OCI-LY7 (cell line): ENCODE results near the gene STXBP5. TPM values are rescaled to one million over a fixed set of nuclear protein-coding genes. Genes with fewer than 3 reads are reported as not detected.

Experiments used
- BruUV-seq: library from RNA; stranded (reverse); fragments of 400-500 nt; replicated peaks from 2 replicates; lab custom pipeline; 2021; lab: Mats Ljungman, UMichigan
- CTCF ChIA-PET: fragments of 300-600 bp; sonication (Branson Sonifier 250); formaldehyde crosslinking; loops from one replicate; lab custom pipeline; 2022; ENCODE audit warnings: antibody characterized with exemption; ENCODE audit not compliant: unreplicated experiment; lab: Charles Lee
- POLR2A ChIA-PET: fragments of 300-600 bp; sonication (Branson Sonifier 250); formaldehyde crosslinking; loops from one replicate; lab custom pipeline; 2022; ENCODE audit warnings: antibody characterized with exemption; lab: Charles Lee
- DNase-seq: peaks from one replicate; pipeline ENCODE4 v3.0.0-alpha.2; 2015; ENCODE audit warnings: low spot score
- H2AFZ ChIP-seq: fragments of 200-600 bp; sonication (generic), shearing (Covaris generic); 2 replicates; pipeline ENCODE4 v1.6.1; 2014; ENCODE audit warnings: mild to moderate bottlenecking, antibody characterized with exemption, low read length, moderate library complexity
- H3K27ac ChIP-seq: fragments of 200-600 bp; sonication (generic); 2 replicates; pipeline ENCODE4 v1.5.1; 2014; ENCODE audit warnings: mixed run types, low read depth, mild to moderate bottlenecking, moderate library complexity, low read length, inconsistent platforms; ENCODE audit not compliant: poor library complexity, severe bottlenecking
- H3K36me3 ChIP-seq: fragments of 200-600 bp; sonication (generic); 2 replicates; pipeline ENCODE4 v1.6.1; 2014; ENCODE audit warnings: mild to moderate bottlenecking, antibody characterized with exemption, low read length, moderate library complexity, mixed read lengths; ENCODE audit not compliant: insufficient read depth
- H3K4me1 ChIP-seq: fragments of 200-600 bp; sonication (generic); 2 replicates; pipeline ENCODE4 v1.5.1; 2014; ENCODE audit warnings: mild to moderate bottlenecking, low read length; ENCODE audit not compliant: insufficient read depth, poor library complexity, severe bottlenecking
- H3K4me2 ChIP-seq: fragments of 200-600 bp; sonication (generic); 2 replicates; pipeline ENCODE4 v1.6.1; 2014; ENCODE audit warnings: mild to moderate bottlenecking, low read length
- H3K4me3 ChIP-seq: fragments of 200-600 bp; sonication (generic); 2 replicates; pipeline ENCODE4 v1.5.1; 2014; ENCODE audit warnings: mild to moderate bottlenecking, low read depth, low read length; ENCODE audit not compliant: poor library complexity, severe bottlenecking
- H3K79me2 ChIP-seq: fragments of 200-600 bp; sonication (generic); 2 replicates; pipeline ENCODE4 v1.6.1; 2016; ENCODE audit warnings: low read depth, mild to moderate bottlenecking, low read length, moderate library complexity, mixed read lengths; ENCODE audit not compliant: insufficient read depth
- H3K9me2 ChIP-seq: fragments of 200-600 bp; sonication (generic); 2 replicates; pipeline ENCODE4 v1.6.1; 2016; ENCODE audit warnings: mild to moderate bottlenecking, low read length, mixed read lengths; ENCODE audit not compliant: insufficient read depth
- H3K9me3 ChIP-seq: fragments of 200-600 bp; sonication (generic); 2 replicates; pipeline ENCODE4 v1.6.1; 2014; ENCODE audit warnings: mild to moderate bottlenecking, mixed run types, low read length, mixed read lengths
- H4K20me1 ChIP-seq: fragments of 200-600 bp; sonication (generic); 2 replicates; pipeline ENCODE4 v1.6.1; 2014; ENCODE audit warnings: mild to moderate bottlenecking, antibody characterized with exemption, low read length, moderate library complexity, mixed read lengths; ENCODE audit not compliant: insufficient read depth
- EZH2phosphoT487 ChIP-seq: fragments of 200-600 bp; sonication (generic); IDR thresholded peaks from 2 replicates; pipeline ENCODE4 v1.6.1; 2018; ENCODE audit warnings: low read depth, borderline replicate concordance, mild to moderate bottlenecking, mixed run types, antibody characterized with exemption, low read length, moderate library complexity, mixed read lengths
- intact Hi-C: fragments of 100-400 bp; cut with micrococcal nuclease; formaldehyde crosslinking; loops from one replicate; pipeline ENCODE4 v1.10.0; 2022; ENCODE audit not compliant: unreplicated experiment
- total RNA-seq, 2 experiments: library from RNA; depleted of rRNA in 1 of 2; stranded (reverse); fragments of >200 nt in 1 of 2; shearing (Covaris generic) in 1 of 2; gene quantifications; 2 replicates each; pipeline ENCODE4 v1.2.3, GENCODE V29; 2014 to 2022
- TF ChIP-seq, protein P1 (sequence below): fragments of 200-600 bp; sonication (generic); conservative IDR thresholded peaks from 2 replicates; pipeline ENCODE4 v1.5.1; 2014; ENCODE audit warnings: mild to moderate bottlenecking, antibody characterized with exemption, low read length, moderate library complexity, mixed read lengths

Gene STXBP5
- total RNA-seq, 2 experiments from 2014 or later = 12.3 to 15.4 TPM

DNA sequence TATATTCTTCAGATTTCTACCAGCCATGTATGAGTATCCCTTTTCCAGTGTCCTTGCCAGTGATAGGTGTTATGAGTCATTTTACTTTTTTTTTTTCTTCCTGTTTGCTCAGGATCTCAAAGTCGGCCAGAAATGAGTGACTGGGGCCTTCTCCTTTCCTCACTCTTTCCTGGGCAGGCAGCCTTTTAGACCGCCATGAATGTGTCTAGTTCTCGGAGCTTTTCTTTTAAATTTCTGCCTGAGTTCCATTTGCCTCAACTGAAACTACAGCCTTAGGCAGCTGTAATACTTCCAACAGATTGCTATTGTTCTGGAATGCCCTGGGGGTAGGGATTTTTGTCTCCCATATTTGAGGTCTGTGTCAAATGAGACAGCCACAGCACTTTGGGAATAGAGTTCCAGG is 83.7 kb downstream of the STXBP5 start:
- Histone ChIP-seq H3K4me2 (no peak overlapping the region), H3K79me2 (no peaks in the 10 kb centered on the region), H3K36me3 (no peaks in the 10 kb centered on the region), H3K9me2 (no peaks in the 10 kb centered on the region), H3K4me3 (no peak overlapping the region), H3K4me1 (no peaks in the 10 kb centered on the region), H3K9me3 (no peaks in the 10 kb centered on the region), H2AFZ (no peak overlapping the region), H3K27ac (no peak overlapping the region), H4K20me1 (no peaks in the 10 kb centered on the region)
- TF ChIP-seq, protein P1, sequence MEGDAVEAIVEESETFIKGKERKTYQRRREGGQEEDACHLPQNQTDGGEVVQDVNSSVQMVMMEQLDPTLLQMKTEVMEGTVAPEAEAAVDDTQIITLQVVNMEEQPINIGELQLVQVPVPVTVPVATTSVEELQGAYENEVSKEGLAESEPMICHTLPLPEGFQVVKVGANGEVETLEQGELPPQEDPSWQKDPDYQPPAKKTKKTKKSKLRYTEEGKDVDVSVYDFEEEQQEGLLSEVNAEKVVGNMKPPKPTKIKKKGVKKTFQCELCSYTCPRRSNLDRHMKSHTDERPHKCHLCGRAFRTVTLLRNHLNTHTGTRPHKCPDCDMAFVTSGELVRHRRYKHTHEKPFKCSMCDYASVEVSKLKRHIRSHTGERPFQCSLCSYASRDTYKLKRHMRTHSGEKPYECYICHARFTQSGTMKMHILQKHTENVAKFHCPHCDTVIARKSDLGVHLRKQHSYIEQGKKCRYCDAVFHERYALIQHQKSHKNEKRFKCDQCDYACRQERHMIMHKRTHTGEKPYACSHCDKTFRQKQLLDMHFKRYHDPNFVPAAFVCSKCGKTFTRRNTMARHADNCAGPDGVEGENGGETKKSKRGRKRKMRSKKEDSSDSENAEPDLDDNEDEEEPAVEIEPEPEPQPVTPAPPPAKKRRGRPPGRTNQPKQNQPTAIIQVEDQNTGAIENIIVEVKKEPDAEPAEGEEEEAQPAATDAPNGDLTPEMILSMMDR = no peak
- no peak for TF ChIP-seq EZH2phosphoT487
- BruUV-seq = no TSS peak
- no peak for DNase-seq
- ChIA-PET POLR2A (no interaction called here), CTCF (no interaction called here)
- intact Hi-C loops = no loop called here

GRCh38 chr6:147297124-147297523 is 92.9 kb downstream of the STXBP5 start:
- TF ChIP-seq EZH2phosphoT487 = no peak
- TF ChIP-seq, protein P1 = no peak
- no peak overlapping the region for H3K27ac ChIP-seq
- ChIA-PET CTCF (no interaction called here), POLR2A (interaction anchor here (0.6 kb wide), 1 partner anchor 22 kb away, joined by 3 read pairs; no protein-coding TSS in a partner anchor)
- no peaks in the 10 kb centered on the region for H3K36me3 ChIP-seq
- DNase-seq = no peak
- H3K79me2 ChIP-seq = no peaks in the 10 kb centered on the region
- H3K4me2 ChIP-seq = no peak overlapping the region
- intact Hi-C loops = no loop called here
- no peak overlapping the region for H3K4me3 ChIP-seq
- no TSS peak for BruUV-seq
- no peaks in the 10 kb centered on the region for H3K9me2 ChIP-seq
- H3K9me3 ChIP-seq = peaks cover 14% of the 10 kb centered on the region; the same call in 1 of the 2 replicates
- no peaks in the 10 kb centered on the region for H4K20me1 ChIP-seq
- H2AFZ ChIP-seq = no peak overlapping the region
- no peaks in the 10 kb centered on the region for H3K4me1 ChIP-seq

DNA sequence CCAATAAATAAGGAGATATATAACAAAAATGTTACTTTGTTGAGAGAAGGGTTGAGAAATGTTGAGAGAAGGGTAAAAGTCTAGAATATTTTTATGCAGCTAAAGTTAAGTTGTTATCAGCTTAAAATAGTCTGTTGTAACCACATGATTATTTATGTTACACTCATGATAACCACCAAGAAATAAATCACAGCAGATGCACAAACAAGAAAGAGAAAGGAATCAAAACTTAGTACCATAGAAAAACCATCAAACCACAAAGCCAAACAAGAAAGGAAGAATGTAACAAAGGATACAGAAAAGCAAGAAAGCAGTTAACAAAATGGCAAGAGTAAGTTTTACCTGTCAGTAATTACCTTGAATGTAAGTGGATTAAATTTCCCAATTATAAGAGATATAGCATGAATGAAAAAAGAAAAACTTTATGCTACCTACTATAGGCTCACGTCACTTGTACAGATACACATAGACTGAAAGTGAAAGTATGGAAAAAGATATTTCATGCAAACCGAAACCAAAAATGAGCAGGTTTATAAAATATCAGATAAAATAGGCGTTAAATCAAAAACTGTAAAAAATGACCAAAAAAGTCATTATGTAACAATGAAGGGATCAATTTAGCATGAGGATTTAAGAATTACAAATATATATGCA is 93.6 kb downstream of the STXBP5 start:
- no peak overlapping the region for H3K4me3 ChIP-seq
- H3K4me1 ChIP-seq = no peaks in the 10 kb centered on the region
- H3K9me3 ChIP-seq = peaks cover 14% of the 10 kb centered on the region; the same call in 1 of the 2 replicates
- BruUV-seq = no TSS peak
- no peak for TF ChIP-seq EZH2phosphoT487
- TF ChIP-seq, protein P1 = no peak
- H3K79me2 ChIP-seq = no peaks in the 10 kb centered on the region
- DNase-seq = no peak
- no peaks in the 10 kb centered on the region for H4K20me1 ChIP-seq
- H3K9me2 ChIP-seq = no peaks in the 10 kb centered on the region
- no peak overlapping the region for H3K27ac ChIP-seq
- ChIA-PET POLR2A (interaction anchor here (0.6 kb wide), 1 partner anchor 21 kb away, joined by 3 read pairs; no protein-coding TSS in a partner anchor), CTCF (no interaction called here)
- H2AFZ ChIP-seq = no peak overlapping the region
- no peak overlapping the region for H3K4me2 ChIP-seq
- intact Hi-C loops = no loop called here
- H3K36me3 ChIP-seq = no peaks in the 10 kb centered on the region
